Brain microvascular endothelial cell (primary cell): ENCODE data around the gene FEM1C.

Experiments
- DNase-seq: peaks from one replicate; pipeline ENCODE4 v3.0.0-alpha.2; 2020
- H3K27ac ChIP-seq: fragments of 250-450 bp; sonication (Bioruptor Pico); 2 replicates; pipeline ENCODE4 v1.5.1; 2020; ENCODE audit warnings: mild to moderate bottlenecking, moderate library complexity
- H3K27me3 ChIP-seq: fragments of 250-450 bp; sonication (Bioruptor Pico); replicated peaks from 2 replicates; pipeline ENCODE4 v1.5.1; 2020; ENCODE audit warnings: mild to moderate bottlenecking
- H3K36me3 ChIP-seq: fragments of 250-450 bp; sonication (Bioruptor Pico); replicated peaks from 2 replicates; pipeline ENCODE4 v1.5.1; 2020; ENCODE audit warnings: mild to moderate bottlenecking
- H3K4me3 ChIP-seq: 2 replicates; pipeline ENCODE4 v1.5.1; 2011; ENCODE audit warnings: low read depth, mild to moderate bottlenecking, control low read depth, low read length, moderate library complexity
- CTCF ChIP-seq: IDR thresholded peaks from 2 replicates; pipeline ENCODE4 v1.5.1; 2011; ENCODE audit warnings: low read depth, mild to moderate bottlenecking, moderate library complexity, low read length, control low read depth, inconsistent platforms; ENCODE audit errors: missing control alignments
- in situ Hi-C: cut with HindIII; loops from 2 replicates; pipeline ENCODE4 v1.10.0; 2017; ENCODE audit warnings: low sequenced_read_pairs, low pct_ligation_motif_present

The FEM1C gene

GRCh38 chr5:115531380-115531779 lies 13.2 kb downstream of the FEM1C start:
- H3K36me3 ChIP-seq, result peaks cover 4% of the 10 kb centered on the region
- no peak for TF ChIP-seq CTCF
- no peaks in the 10 kb centered on the region for H3K27me3 ChIP-seq
- peak overlapping the region; percentile 24 for H3K27ac ChIP-seq
- no peak for DNase-seq
- H3K4me3 ChIP-seq, result no peak overlapping the region
- in situ Hi-C loops, result no loop called here

- Histone ChIP-seq H3K4me3 (no peak overlapping the region), H3K36me3 (peaks cover 4% of the 10 kb centered on the region), H3K27ac (no peak overlapping the region), H3K27me3 (no peaks in the 10 kb centered on the region)
- in situ Hi-C loops, result no loop called here
- no peak for DNase-seq
- no peak for TF ChIP-seq CTCF
These were observed 14.1 kb downstream of the FEM1C start for GRCh38 chr5:115530426-115530825.

- in situ Hi-C loops, result no loop called here
- no peak overlapping the region for H3K27ac ChIP-seq
These were observed 18.0 kb downstream of the FEM1C start for GRCh38 chr5:115526604-115527003.

GRCh38 chr5:115524199-115524847 lies 20.3 kb downstream of the FEM1C start:
- no peak for DNase-seq
- in situ Hi-C loops, result no loop called here
- Histone ChIP-seq H3K4me3 (no peak overlapping the region), H3K27ac (no peak overlapping the region), H3K27me3 (no peaks in the 10 kb centered on the region), H3K36me3 (peaks cover 20% of the 10 kb centered on the region)
- TF ChIP-seq CTCF, result no peak

More at GRCh38 chr5:115526604-115527003, 18.0 kb downstream of the FEM1C start:
- no peak for DNase-seq
- Histone ChIP-seq H3K4me3 (no peak overlapping the region), H3K27me3 (no peaks in the 10 kb centered on the region), H3K36me3 (peaks cover 20% of the 10 kb centered on the region)
- TF ChIP-seq CTCF, result no peak

GRCh38 chr5:115522832-115523403 lies 21.7 kb downstream of the FEM1C start:
- Histone ChIP-seq H3K36me3 (peaks cover 22% of the 10 kb centered on the region), H3K27ac (no peak overlapping the region), H3K27me3 (no peaks in the 10 kb centered on the region), H3K4me3 (no peak overlapping the region)
- no peak for TF ChIP-seq CTCF
- DNase-seq, result no peak
- in situ Hi-C loops, result no loop called here

GRCh38 chr5:115520191-115520590 lies 24.4 kb downstream of the FEM1C start:
- in situ Hi-C loops, result no loop called here
- no peak for TF ChIP-seq CTCF
- H3K27me3 ChIP-seq, result no peaks in the 10 kb centered on the region
- no peak overlapping the region for H3K4me3 ChIP-seq
- H3K36me3 ChIP-seq, result peaks cover 20% of the 10 kb centered on the region
- no peak for DNase-seq
- no peak overlapping the region for H3K27ac ChIP-seq
